IPS-18a (cell line): Measurements from ENCODE around the gene YWHAH.

Experiments used
- H3K27ac ChIP-seq: one replicate; pipeline ENCODE4 v1.5.1; 2013; ENCODE audit warnings: low read length
- H3K27me3 ChIP-seq: one replicate; pipeline ENCODE4 v1.6.1; 2013; ENCODE audit warnings: mild to moderate bottlenecking, low read length; ENCODE audit not compliant: control insufficient read depth, insufficient read depth
- H3K36me3 ChIP-seq: one replicate; pipeline ENCODE4 v1.6.1; 2013; ENCODE audit warnings: low read depth, low read length; ENCODE audit not compliant: control insufficient read depth
- H3K4me1 ChIP-seq: one replicate; pipeline ENCODE4 v1.6.1; 2013; ENCODE audit warnings: low read depth, low read length; ENCODE audit not compliant: control insufficient read depth
- H3K4me3 ChIP-seq: one replicate; pipeline ENCODE4 v1.5.1; 2013; ENCODE audit warnings: low read length
- H3K9ac ChIP-seq: one replicate; pipeline ENCODE4 v1.6.1; 2013; ENCODE audit warnings: mild to moderate bottlenecking, low read length, moderate library complexity
- H3K9me3 ChIP-seq: one replicate; pipeline ENCODE4 v1.6.1; 2013; ENCODE audit warnings: low read depth, low read length; ENCODE audit not compliant: control insufficient read depth

YWHAH gene

GRCh38 chr22:31998784-31999385 lies 54.5 kb downstream of the YWHAH start:
- Histone ChIP-seq H3K27me3 (no peaks in the 10 kb centered on the region), H3K27ac (no peak overlapping the region), H3K9me3 (no peaks in the 10 kb centered on the region), H3K36me3 (no peaks in the 10 kb centered on the region), H3K4me1 (no peaks in the 10 kb centered on the region), H3K9ac (no peak overlapping the region), H3K4me3 (no peak overlapping the region)

DNA sequence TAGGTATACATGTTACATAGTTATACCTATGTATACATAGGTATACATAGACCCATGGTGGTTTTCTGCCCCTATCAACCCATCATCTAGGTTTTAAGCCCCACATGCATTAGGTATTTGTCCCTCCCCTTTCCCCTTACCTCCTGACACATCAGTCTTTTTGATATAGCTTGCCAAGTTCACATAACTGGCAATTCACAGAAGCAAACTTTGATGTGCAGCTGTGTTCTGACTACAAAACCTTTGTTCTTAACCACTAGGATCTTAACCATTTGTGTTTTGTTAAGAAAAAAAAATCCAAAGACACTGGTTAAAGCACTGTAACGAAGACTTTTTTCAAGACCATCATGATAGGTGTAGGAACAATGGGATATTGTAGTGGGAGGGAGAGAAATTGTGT lies 55.8 kb downstream of the YWHAH start:
- no peaks in the 10 kb centered on the region for H3K27me3 ChIP-seq
- H3K9ac ChIP-seq = no peak overlapping the region
- no peaks in the 10 kb centered on the region for H3K9me3 ChIP-seq
- no peak overlapping the region for H3K4me3 ChIP-seq
- H3K4me1 ChIP-seq = no peaks in the 10 kb centered on the region
- H3K36me3 ChIP-seq = no peaks in the 10 kb centered on the region
- no peak overlapping the region for H3K27ac ChIP-seq

DNA sequence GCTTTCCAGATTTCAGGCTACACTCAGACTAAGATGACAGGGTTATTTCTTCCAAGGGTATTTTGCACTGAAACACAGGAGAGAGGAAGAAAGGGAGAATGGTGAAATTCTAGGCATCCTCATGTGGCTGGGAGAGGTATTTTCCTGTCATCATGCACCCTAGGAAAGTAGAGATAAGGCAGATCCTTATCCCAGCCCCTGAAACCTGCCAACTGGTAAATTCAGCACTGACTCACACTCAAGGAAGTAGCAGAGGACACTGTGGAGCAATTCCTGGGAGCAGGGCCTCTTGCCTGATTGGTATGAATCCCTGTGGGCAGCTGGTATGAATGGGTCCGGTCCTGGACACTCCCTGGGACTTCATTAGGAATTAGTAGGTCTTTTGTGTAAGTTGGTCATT lies 61.1 kb downstream of the YWHAH start:
- Histone ChIP-seq H3K9me3 (no peaks in the 10 kb centered on the region), H3K36me3 (no peaks in the 10 kb centered on the region), H3K27me3 (no peaks in the 10 kb centered on the region), H3K4me3 (no peak overlapping the region), H3K27ac (no peak overlapping the region), H3K4me1 (no peaks in the 10 kb centered on the region), H3K9ac (no peak overlapping the region)
